NCI-H2196 treated with DMSO at 0.1 percent for 48 hours (cell line): Measurements from ENCODE around the gene TYW1B.
"Not testable (repeated sequence)": the region's sequence is repeated elsewhere in the genome, so short reads cannot be mapped to it uniquely, and the experiment has no call there.

Source experiments
- DNase-seq: peaks from one replicate; lab custom pipeline; 2025; ENCODE audit not compliant: unreplicated experiment; lab: John Stamatoyannopoulos, UW

The TYW1B gene

GRCh38 chr7:72561988-72562387 lies 266.0 kb downstream of the TYW1B start:
- not testable (repeated sequence) for DNase-seq

DNA sequence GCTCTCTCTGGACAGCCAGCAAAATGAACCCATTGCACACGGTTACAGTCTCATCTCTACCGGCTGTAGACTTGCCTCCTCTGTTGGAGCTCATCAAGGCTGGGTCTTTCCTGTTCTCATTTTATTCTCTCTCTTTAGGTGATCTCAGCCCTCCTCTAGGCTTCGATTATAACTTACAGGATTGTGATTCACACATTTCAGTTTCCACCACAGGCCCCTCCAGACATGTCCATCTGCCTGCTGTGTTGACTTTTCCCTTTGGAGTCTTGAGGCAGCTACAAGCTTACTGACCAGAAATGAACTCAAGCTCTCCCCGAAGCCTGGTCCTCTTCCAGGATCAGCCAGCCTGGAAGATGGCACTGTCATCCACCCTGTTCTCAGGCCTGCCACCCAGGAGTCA lies 268.5 kb downstream of the TYW1B start:
- DNase-seq, result not testable (repeated sequence)

DNA sequence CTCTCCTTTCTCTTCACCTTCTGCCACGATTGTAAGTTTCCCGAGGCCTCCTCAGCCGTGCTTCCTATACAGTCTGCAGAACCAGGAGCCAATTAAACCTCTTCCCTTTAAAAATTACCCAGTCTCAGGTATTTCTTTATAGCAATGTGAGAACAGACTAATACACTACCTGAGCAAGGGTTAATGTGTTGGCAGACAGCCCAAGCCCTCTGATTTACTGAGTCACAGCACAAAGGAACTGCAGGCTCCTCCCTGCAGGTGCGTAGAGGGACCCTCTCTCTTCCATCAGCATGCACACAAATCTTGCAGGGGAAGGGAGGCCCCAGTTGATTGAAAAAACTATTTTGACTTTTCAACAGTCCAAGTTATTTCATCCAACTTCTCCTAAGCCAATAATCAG lies 271.3 kb downstream of the TYW1B start:
- DNase-seq, result not testable (repeated sequence)

GRCh38 chr7:72555238-72555637 lies 272.8 kb downstream of the TYW1B start:
- DNase-seq, result not testable (repeated sequence)

GRCh38 chr7:72554401-72554800 lies 273.6 kb downstream of the TYW1B start:
- not testable (repeated sequence) for DNase-seq

- not testable (repeated sequence) for DNase-seq
These were observed 277.5 kb downstream of the TYW1B start for GRCh38 chr7:72550454-72550853.

DNA sequence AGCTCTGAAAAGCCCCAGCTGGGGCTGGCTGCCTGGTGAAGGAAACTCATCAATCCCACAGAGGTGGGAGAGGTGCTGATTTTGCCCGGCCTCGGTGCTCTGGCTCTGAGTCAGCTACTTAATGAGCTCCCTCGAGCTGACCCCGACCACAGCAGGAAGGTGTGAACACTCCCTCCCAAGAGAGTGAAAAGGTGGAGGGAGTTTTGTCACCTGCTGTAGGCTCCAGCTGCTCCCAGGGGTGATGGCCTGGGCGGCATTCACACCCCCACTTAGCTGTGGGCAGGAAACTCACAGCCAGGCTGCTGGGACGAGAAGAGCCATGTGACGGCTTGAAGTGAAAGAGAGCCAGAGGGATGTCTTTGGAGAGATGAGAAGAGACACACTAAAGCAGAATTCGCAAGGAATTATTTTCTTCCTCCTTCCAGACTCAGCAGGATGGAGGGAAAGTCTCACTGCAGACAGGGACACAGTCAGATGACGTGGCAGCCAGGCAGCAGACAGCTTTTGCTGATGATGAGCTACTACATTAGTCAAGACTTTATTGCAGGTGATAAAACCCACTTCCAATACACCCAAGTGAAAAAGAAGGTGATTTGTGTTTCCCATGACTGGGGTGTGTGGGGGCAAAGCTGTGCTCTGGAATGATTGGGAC lies 281.3 kb downstream of the TYW1B start:
- DNase-seq, result not testable (repeated sequence)

DNA sequence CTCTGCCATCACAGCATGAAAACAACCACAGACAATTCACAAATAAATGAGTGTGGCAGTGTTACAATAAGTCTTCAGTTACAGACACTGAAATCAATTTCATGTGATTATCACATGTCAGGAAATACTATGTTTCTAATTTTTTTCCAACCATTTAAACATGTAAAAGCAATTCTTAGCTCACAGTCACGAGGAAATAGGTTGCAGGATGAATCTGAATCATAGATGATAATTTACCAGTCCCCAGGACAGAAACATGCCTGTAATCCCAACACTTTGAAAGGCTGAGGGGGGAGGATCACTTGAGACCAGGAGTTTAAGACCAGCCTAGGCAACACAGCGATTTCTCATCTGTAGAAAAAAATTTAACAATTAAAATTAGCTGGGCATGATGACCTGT lies 283.5 kb downstream of the TYW1B start:
- not testable (repeated sequence) for DNase-seq

- DNase-seq, result no peak
These were observed 287.1 kb downstream of the TYW1B start for GRCh38 chr7:72540923-72541322.

DNA sequence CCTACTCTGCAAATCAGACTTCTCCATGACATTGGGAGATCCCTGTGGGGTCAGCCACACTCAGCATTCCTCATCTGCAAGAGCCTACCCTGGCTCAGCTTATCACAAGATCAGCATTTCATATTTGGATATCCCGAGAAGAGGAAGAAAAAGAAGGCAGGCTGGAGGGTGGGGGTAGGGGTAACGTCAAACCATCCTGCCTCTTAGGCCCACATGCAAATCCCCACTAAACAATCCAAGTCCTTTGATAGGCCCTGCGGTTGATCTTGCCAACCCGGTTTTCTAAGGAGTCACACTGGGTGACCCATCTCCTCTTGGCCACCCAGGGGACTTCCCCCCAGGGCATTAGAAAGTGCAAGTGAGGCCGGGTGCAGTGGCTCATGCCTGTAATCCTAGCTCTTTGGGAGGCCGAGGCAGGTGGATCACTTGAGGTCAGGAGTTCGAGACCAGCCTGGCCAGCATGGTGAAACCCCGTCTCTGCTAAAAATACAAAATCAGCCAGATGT lies 287.8 kb downstream of the TYW1B start:
- no peak for DNase-seq

GRCh38 chr7:72539702-72540101 lies 288.3 kb downstream of the TYW1B start:
- DNase-seq, result no peak

DNA sequence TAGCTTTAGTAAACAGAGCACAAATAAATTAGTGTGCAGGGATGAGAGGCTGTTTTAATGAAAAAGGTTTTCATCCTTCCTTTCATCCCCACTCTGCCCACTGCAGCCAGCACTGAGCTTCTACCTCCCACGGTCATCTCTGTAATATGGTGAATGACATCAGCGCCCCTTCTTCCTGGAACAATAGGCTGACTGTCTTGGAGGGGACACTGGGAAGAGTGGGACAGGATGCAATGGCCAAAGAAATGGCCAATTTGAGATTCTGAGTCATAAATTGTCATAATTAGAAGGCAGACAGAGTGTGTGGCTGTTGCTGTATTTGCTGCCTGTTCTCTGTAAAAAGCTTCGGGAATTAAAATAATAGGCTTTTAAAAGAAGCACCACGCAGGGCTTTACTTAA lies 289.1 kb downstream of the TYW1B start:
- no peak for DNase-seq

GRCh38 chr7:72538147-72538546 lies 289.9 kb downstream of the TYW1B start:
- no peak for DNase-seq

- not testable (repeated sequence) for DNase-seq
These were observed 292.0 kb downstream of the TYW1B start for GRCh38 chr7:72536038-72536437.

GRCh38 chr7:72531048-72531447 lies 297.0 kb downstream of the TYW1B start:
- not testable (repeated sequence) for DNase-seq
